IMR-90 (cell line): ENCODE data around the gene PUM2. TPM values are rescaled to one million over a fixed set of nuclear protein-coding genes. Genes with fewer than 3 reads are reported as not detected.

Source experiments
- ATAC-seq: fragments of 200-7000 bp; cut with Tn5 transposase; 2 replicates; pipeline ENCODE4 v1.9.1; 2020; ENCODE audit warnings: low read depth, mild to moderate bottlenecking, moderate library complexity
- BruUV-seq: library from RNA; stranded (reverse); fragments of 400-500 nt; replicated peaks from 2 replicates; lab custom pipeline; 2021; lab: Mats Ljungman, UMichigan
- CTCF ChIA-PET: fragments of 300-600 bp; formaldehyde crosslinking; extraction: SDS; loops from one replicate; lab custom pipeline; 2021; ENCODE audit warnings: antibody characterized with exemption; lab: Yijun Ruan, JAX
- POLR2A ChIA-PET: fragments of 300-600 bp; sonication (Branson Sonifier 250); formaldehyde crosslinking; loops from one replicate; lab custom pipeline; 2022; ENCODE audit warnings: antibody characterized with exemption; ENCODE audit not compliant: unreplicated experiment; lab: Charles Lee
- DNase-seq: peaks from one replicate; pipeline ENCODE4 v3.0.0; 2013
- H2AFZ ChIP-seq: replicated peaks from 2 replicates; pipeline ENCODE3; 2013; ENCODE audit warnings: low read length, mild to moderate bottlenecking; ENCODE audit not compliant: poor library complexity
- H2AK5ac ChIP-seq: 2 replicates; pipeline ENCODE4 v1.6.1; 2013; ENCODE audit warnings: low read depth, low read length, inconsistent platforms
- H2AK9ac ChIP-seq: replicated peaks from 2 replicates; pipeline ENCODE3; 2013; ENCODE audit warnings: mild to moderate bottlenecking, low read depth, low read length, moderate library complexity; ENCODE audit not compliant: poor library complexity
- H2BK120ac ChIP-seq: 2 replicates; pipeline ENCODE4 v1.6.1; 2013; ENCODE audit warnings: low read depth, low read length, inconsistent platforms
- H2BK15ac ChIP-seq: 3 replicates; pipeline ENCODE4 v1.6.1; 2013; ENCODE audit warnings: low read depth, low read length, inconsistent platforms
- H2BK20ac ChIP-seq: 2 replicates; pipeline ENCODE4 v1.6.1; 2013; ENCODE audit warnings: low read depth, mild to moderate bottlenecking, inconsistent platforms, low read length, moderate library complexity
- H2BK5ac ChIP-seq: 2 replicates; pipeline ENCODE4 v1.6.1; 2013; ENCODE audit warnings: mild to moderate bottlenecking, low read depth, low read length, inconsistent platforms; ENCODE audit not compliant: poor library complexity, severe bottlenecking
- H3K14ac ChIP-seq: replicated peaks from 2 replicates; pipeline ENCODE4 v1.6.1; 2013; ENCODE audit warnings: low read depth, low read length, inconsistent platforms
- H3K18ac ChIP-seq: 2 replicates; pipeline ENCODE4 v1.6.1; 2013; ENCODE audit warnings: low read depth, low read length, control low read depth
- H3K23ac ChIP-seq: 2 replicates; pipeline ENCODE4 v1.6.1; 2013; ENCODE audit warnings: low read depth, low read length, inconsistent platforms
- H3K27ac ChIP-seq: 2 replicates; pipeline ENCODE4 v1.5.1; 2013; ENCODE audit warnings: mild to moderate bottlenecking, control low read depth, low read length; ENCODE audit not compliant: insufficient read depth
- H3K27me3 ChIP-seq: 2 replicates; pipeline ENCODE4 v1.6.1; 2013; ENCODE audit warnings: low read length; ENCODE audit not compliant: control insufficient read depth, insufficient read depth
- H3K36me3 ChIP-seq: 2 replicates; pipeline ENCODE4 v1.6.1; 2013; ENCODE audit warnings: low read length, mixed read lengths; ENCODE audit not compliant: control insufficient read depth, insufficient read depth
- H3K4ac ChIP-seq: 2 replicates; pipeline ENCODE4 v1.6.1; 2013; ENCODE audit warnings: low read depth, low read length, inconsistent platforms
- H3K4me1 ChIP-seq: 2 replicates; pipeline ENCODE4 v1.6.1; 2013; ENCODE audit warnings: low read length, mixed read lengths; ENCODE audit not compliant: control insufficient read depth, insufficient read depth
- H3K4me2 ChIP-seq: 2 replicates; pipeline ENCODE4 v1.6.1; 2013; ENCODE audit warnings: low read depth, mild to moderate bottlenecking, control low read depth, low read length, moderate library complexity
- H3K4me3 ChIP-seq: 2 replicates; pipeline ENCODE4 v1.5.1; 2013; ENCODE audit warnings: low read depth, mild to moderate bottlenecking, control low read depth, low read length, moderate library complexity; ENCODE audit not compliant: insufficient read depth
- H3K56ac ChIP-seq: 2 replicates; pipeline ENCODE4 v1.6.1; 2013; ENCODE audit warnings: low read length, inconsistent platforms; ENCODE audit not compliant: insufficient read depth; ENCODE audit errors: extremely low read depth
- H3K79me1 ChIP-seq, 2 experiments: 2 replicates each; pipeline ENCODE4 v1.6.1; 2013; ENCODE audit warnings: low read length in 2 of 2, inconsistent platforms in 1 of 2, low read depth in 1 of 2
- H3K9ac ChIP-seq: 2 replicates; pipeline ENCODE4 v1.6.1; 2013; ENCODE audit warnings: low read depth, low read length, control low read depth
- H3K9me1 ChIP-seq: 2 replicates; pipeline ENCODE4 v1.6.1; 2013; ENCODE audit warnings: low read length, inconsistent platforms; ENCODE audit not compliant: insufficient read depth
- H3K9me3 ChIP-seq: 2 replicates; pipeline ENCODE4 v1.6.1; 2013; ENCODE audit warnings: low read length; ENCODE audit not compliant: control insufficient read depth, insufficient read depth
- H4K20me1 ChIP-seq: 2 replicates; pipeline ENCODE4 v1.6.1; 2013; ENCODE audit warnings: low read length, inconsistent platforms; ENCODE audit not compliant: insufficient read depth
- H4K5ac ChIP-seq: 2 replicates; pipeline ENCODE4 v1.6.1; 2013; ENCODE audit warnings: mild to moderate bottlenecking, low read depth, low read length, control low read depth
- H4K8ac ChIP-seq, 2 experiments: 2 replicates each; pipeline ENCODE4 v1.6.1; 2013; ENCODE audit warnings: low read depth in 2 of 2, low read length in 2 of 2, control low read depth in 1 of 2, inconsistent platforms in 1 of 2
- H4K91ac ChIP-seq: 2 replicates; pipeline ENCODE4 v1.6.1; 2013; ENCODE audit warnings: low read depth, low read length, inconsistent platforms; ENCODE audit not compliant: insufficient read depth
- BHLHE40 ChIP-seq: fragments of 150-350 bp; IDR thresholded peaks from 2 replicates; pipeline ENCODE4 v1.6.1; 2016; ENCODE audit warnings: mild to moderate bottlenecking, low read depth, low read length
- CEBPB ChIP-seq: IDR thresholded peaks from 2 replicates; pipeline ENCODE4 v1.6.1; 2012; ENCODE audit warnings: low read depth, low read length, improper control_type of control experiment
- FOS ChIP-seq: fragments of 150-350 bp; IDR thresholded peaks from 2 replicates; pipeline ENCODE4 v1.6.1; 2016; ENCODE audit warnings: low read depth, low read length
- MAFK ChIP-seq: IDR thresholded peaks from 2 replicates; pipeline ENCODE4 v1.6.1; 2012; ENCODE audit warnings: low read depth, low read length, improper control_type of control experiment
- MXI1 ChIP-seq: IDR thresholded peaks from 2 replicates; pipeline ENCODE4 v1.6.1; 2012; ENCODE audit warnings: low read depth, mild to moderate bottlenecking, low read length, moderate library complexity, borderline replicate concordance
- NFE2L2 ChIP-seq: fragments of 150-350 bp; IDR thresholded peaks from 2 replicates; pipeline ENCODE4 v1.6.1; 2016; ENCODE audit warnings: low read depth, mild to moderate bottlenecking, low read length
- POLR2A ChIP-seq: IDR thresholded peaks from 2 replicates; pipeline ENCODE4 v1.6.1; 2012; ENCODE audit warnings: mild to moderate bottlenecking, low read depth, low read length
- RAD21 ChIP-seq: IDR thresholded peaks from 2 replicates; pipeline ENCODE4 v1.6.1; 2012; ENCODE audit warnings: low read length, improper control_type of control experiment
- RCOR1 ChIP-seq: IDR thresholded peaks from 2 replicates; pipeline ENCODE4 v1.6.1; 2012; ENCODE audit warnings: mild to moderate bottlenecking, low read length, improper control_type of control experiment; ENCODE audit not compliant: insufficient replicate concordance
- SMC3 ChIP-seq: fragments of 150-350 bp; IDR thresholded peaks from 2 replicates; pipeline ENCODE4 v1.6.1; 2016; ENCODE audit warnings: low read depth, mild to moderate bottlenecking, antibody characterized with exemption, low read length, moderate library complexity
- WGBS, 2 experiments: methylation state at CpG; one replicate each; pipeline versions ENCODE4 v1.1.5 to v1.1.7; 2013; ENCODE audit warnings: missing lambda C conversion rate in 2 of 2; ENCODE audit not compliant: insufficient read length in 1 of 2; ENCODE audit errors: extremely low coverage in 2 of 2; 5-methylcytosine and 5-hydroxymethylcytosine counted together
- dilution Hi-C: fragments of 300-500 bp; cut with HindIII; formaldehyde crosslinking; loops from one replicate; pipeline ENCODE4 v1.14.3; 2018; ENCODE audit warnings: low sequenced_read_pairs; ENCODE audit not compliant: unreplicated experiment
- in situ Hi-C: fragments of 300-500 bp; cut with MboI; formaldehyde crosslinking; loops from 3 replicates; pipeline ENCODE4 v1.14.3; 2019; ENCODE audit warnings: low sequenced_read_pairs, inconsistent platforms, mixed read lengths
- intact Hi-C: fragments of 100-400 bp; cut with micrococcal nuclease; formaldehyde crosslinking; loops from 2 replicates; pipeline ENCODE4 v1.10.0; 2022
- polyA plus RNA-seq, 3 experiments: library from polyadenylated mRNA; depleted of rRNA; stranded (reverse); fragments of >200 nt; gene quantifications; 2 replicates each; pipeline ENCODE4 v1.2.3, GENCODE V29; 2012; ENCODE audit warnings: low replicate concordance in 1 of 3
- total RNA-seq: library from RNA; depleted of rRNA; stranded (reverse); fragments of >200 nt; gene quantifications from 2 replicates; pipeline ENCODE4 v1.2.3, GENCODE V29; 2012
- TF ChIP-seq, protein P1 (sequence below): conservative IDR thresholded peaks from 2 replicates; pipeline ENCODE4 v1.5.1; 2012; ENCODE audit warnings: mild to moderate bottlenecking, low read depth, low read length, improper control_type of control experiment
- TF ChIP-seq, protein P2 (sequence below): fragments of 150-350 bp; IDR thresholded peaks from 2 replicates; pipeline ENCODE4 v1.6.1; 2017; ENCODE audit warnings: mild to moderate bottlenecking, antibody characterized with exemption, low read length, low read depth
- TF ChIP-seq, protein P3 (sequence below): fragments of 150-350 bp; IDR thresholded peaks from 2 replicates; pipeline ENCODE4 v1.6.1; 2016; ENCODE audit warnings: low read depth, mild to moderate bottlenecking, low read length, moderate library complexity, borderline replicate concordance

PUM2 gene
- total and polyA plus RNA-seq, 2 of the 4 experiments (the other 2 are of a cell fraction), result 18.8 to 38.4 TPM

DNA sequence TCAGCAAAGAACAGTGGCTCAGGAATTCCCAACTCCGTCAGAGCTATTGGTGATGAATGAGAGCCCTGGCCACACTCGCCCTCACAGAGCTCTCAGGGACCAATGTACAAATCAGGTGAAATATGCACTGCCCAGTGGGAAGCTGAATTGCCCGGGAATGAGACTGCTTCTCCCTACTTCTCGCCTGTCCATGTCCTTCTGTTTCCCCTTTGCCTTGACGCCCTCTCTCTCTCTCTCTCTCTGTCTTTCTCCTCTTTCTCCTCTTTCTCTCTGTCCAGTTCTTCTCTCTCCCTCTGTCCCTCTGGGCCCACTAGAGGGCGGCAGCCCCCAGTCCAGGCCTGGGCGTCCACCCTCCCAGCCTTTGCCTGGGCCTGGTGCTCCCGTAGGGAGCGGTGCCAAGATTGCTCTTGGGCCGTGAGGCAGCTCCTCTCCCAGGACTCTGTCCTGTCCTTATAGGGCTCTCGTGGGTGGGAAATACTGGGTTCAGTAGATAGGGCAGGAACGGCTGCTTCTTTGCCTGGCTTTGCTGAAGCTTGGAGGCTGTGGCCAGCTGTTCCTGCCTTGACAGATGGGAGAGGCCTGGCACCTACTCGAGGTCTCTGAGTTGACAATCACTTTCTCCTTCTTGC lies 28.4 kb upstream of the PUM2 start:
- Histone ChIP-seq H3K9me1 (0 out of 2 replicates have a peak, but pooled peaks cover 3% of the 10 kb centered on the region), H4K20me1 (no peaks in the 10 kb centered on the region), H3K4me3 (no peak overlapping the region), H2AK9ac (peak overlapping the region; percentile 83), H4K8ac (peak overlapping the region; percentile 14 to 79; a peak in 1 of 4 replicates), H4K5ac (no peak overlapping the region; the same call in 1 of the 2 replicates), H4K91ac (peak overlapping the region; percentile 59; the same call in 1 of the 2 replicates), H3K27ac (peak overlapping the region; percentile 46; the same call in 1 of the 2 replicates), H2BK15ac (peak overlapping the region; percentile 61; the same call in 2 of the 3 replicates), H2BK5ac (peak overlapping the region; percentile 6), H2AFZ (peak overlapping the region; percentile 90), H2BK20ac (peak overlapping the region; percentile 79; the same call in 1 of the 2 replicates), H3K9ac (peak overlapping the region; percentile 27; the same call in 1 of the 2 replicates), H3K56ac (no peak overlapping the region), H3K23ac (no peak overlapping the region), H3K4me1 (peaks cover 19% of the 10 kb centered on the region), H3K18ac (peak overlapping the region; percentile 58; the same call in 1 of the 2 replicates), H2AK5ac (peak overlapping the region; percentile 54; the same call in 1 of the 2 replicates), H3K14ac (peak overlapping the region; percentile 77), H3K36me3 (no peaks in the 10 kb centered on the region), H3K27me3 (no peaks in the 10 kb centered on the region), H2BK120ac (peak overlapping the region; percentile 78; the same call in 1 of the 2 replicates), H3K4me2 (peak overlapping the region; percentile 49; the same call in 1 of the 2 replicates), H3K9me3 (no peaks in the 10 kb centered on the region), H3K4ac (peak overlapping the region; percentile 64; the same call in 1 of the 2 replicates), H3K79me1 (no peaks in the 10 kb centered on the region)
- ATAC-seq (peak; percentile 97), DNase-seq (peak; percentile 86)
- POLR2A ChIA-PET, result interaction anchor here (1.4 kb wide), 1 partner anchor 68 kb away, joined by 6 read pairs; the partner anchor contains the start of gene RHOB
- dilution Hi-C loops (loop anchor here (25.0 kb wide), 1 partner anchor 258 kb away; no protein-coding TSS in a partner anchor), intact Hi-C loops (loop anchor here (1.0 to 2.0 kb wide), 2 partner anchors 60 to 257 kb away; no protein-coding TSS in a partner anchor), in situ Hi-C loops (no loop called here)
- BruUV-seq, result no TSS peak
- CTCF ChIA-PET, result interaction anchor here (0.5 to 1.8 kb wide), 22 partner anchors 9 to 1269 kb away, joined by 3 to 9 read pairs (median 3); partner anchors contain the start of gene HS1BP3
- WGBS, 2 experiments, result 30% methylated on average over 5 of the region's 13 CpGs; no CpG with 5 or more reads in 1 of the 2 experiments
- TF ChIP-seq, protein P1, sequence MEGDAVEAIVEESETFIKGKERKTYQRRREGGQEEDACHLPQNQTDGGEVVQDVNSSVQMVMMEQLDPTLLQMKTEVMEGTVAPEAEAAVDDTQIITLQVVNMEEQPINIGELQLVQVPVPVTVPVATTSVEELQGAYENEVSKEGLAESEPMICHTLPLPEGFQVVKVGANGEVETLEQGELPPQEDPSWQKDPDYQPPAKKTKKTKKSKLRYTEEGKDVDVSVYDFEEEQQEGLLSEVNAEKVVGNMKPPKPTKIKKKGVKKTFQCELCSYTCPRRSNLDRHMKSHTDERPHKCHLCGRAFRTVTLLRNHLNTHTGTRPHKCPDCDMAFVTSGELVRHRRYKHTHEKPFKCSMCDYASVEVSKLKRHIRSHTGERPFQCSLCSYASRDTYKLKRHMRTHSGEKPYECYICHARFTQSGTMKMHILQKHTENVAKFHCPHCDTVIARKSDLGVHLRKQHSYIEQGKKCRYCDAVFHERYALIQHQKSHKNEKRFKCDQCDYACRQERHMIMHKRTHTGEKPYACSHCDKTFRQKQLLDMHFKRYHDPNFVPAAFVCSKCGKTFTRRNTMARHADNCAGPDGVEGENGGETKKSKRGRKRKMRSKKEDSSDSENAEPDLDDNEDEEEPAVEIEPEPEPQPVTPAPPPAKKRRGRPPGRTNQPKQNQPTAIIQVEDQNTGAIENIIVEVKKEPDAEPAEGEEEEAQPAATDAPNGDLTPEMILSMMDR, result peak; percentile 92
- TF ChIP-seq BHLHE40 (no peak), RAD21 (peak; percentile 88), RCOR1 (no peak), SMC3 (peak; percentile 80), NFE2L2 (no peak), FOS (no peak), MAFK (no peak), MXI1 (no peak), CEBPB (no peak), POLR2A (0 out of 2 replicates have a peak, but pooled peaks have one; percentile 36)
- TF ChIP-seq, protein P2, sequence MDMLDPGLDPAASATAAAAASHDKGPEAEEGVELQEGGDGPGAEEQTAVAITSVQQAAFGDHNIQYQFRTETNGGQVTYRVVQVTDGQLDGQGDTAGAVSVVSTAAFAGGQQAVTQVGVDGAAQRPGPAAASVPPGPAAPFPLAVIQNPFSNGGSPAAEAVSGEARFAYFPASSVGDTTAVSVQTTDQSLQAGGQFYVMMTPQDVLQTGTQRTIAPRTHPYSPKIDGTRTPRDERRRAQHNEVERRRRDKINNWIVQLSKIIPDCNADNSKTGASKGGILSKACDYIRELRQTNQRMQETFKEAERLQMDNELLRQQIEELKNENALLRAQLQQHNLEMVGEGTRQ, result no peak
- TF ChIP-seq, protein P3, sequence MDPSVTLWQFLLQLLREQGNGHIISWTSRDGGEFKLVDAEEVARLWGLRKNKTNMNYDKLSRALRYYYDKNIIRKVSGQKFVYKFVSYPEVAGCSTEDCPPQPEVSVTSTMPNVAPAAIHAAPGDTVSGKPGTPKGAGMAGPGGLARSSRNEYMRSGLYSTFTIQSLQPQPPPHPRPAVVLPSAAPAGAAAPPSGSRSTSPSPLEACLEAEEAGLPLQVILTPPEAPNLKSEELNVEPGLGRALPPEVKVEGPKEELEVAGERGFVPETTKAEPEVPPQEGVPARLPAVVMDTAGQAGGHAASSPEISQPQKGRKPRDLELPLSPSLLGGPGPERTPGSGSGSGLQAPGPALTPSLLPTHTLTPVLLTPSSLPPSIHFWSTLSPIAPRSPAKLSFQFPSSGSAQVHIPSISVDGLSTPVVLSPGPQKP, result no peak
